ENCODE data around the gene NOS3.

Gene NOS3

DNA sequence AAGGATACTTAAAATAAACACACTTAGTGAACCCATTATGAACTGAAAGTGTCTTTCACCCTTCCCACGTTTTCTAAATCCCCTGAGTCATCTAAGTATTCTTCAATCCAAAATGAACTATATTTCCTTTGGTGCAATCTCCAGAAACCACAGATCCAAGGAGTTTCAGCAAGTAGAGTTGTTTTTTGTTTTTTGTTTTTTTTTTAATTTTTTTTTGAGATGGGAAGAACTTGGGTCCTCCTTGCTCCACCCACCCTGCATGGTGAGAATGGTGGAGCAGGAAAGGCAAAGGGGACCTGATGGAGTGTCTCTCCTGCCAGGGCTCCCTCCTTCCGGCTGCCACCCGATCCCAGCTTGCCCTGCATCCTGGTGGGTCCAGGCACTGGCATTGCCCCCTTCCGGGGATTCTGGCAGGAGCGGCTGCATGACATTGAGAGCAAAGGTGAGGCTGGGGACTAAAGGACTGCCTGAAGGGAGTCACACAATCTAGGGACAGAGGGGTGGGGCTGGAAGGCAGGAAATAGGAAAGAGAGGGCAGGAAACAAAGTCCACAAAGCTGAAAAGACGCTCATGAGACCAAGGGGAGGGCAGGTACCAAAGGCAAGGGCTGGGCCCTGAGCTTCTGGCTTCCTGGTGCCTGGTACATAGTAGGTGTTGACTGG, 21.3 kb downstream of the NOS3 start:
- TF ChIP-seq POLR2A (IDR thresholded peaks at IDR 0.05; ENCODE audit: low read depth, low read length) = no peak
- no peak for FAIRE-seq
- DNase-seq (ENCODE audit: insufficient read length, low spot score) = no peak

DNA sequence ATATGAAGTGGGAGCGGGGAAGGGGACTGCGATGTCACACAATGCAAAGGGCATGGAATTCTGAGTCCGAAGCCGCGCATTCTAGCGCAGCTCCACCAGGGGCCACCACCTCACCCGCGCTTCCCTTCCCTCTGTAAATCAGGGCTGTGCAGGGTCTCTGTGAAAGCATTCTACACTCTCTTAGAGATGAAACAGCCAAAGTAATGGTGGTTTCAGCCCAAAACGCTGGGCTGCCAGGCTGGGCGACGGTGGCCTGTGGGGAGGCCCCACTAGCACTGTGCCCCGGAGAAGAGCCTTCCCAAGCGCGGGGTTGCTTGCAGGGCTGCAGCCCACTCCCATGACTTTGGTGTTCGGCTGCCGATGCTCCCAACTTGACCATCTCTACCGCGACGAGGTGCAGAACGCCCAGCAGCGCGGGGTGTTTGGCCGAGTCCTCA, 22.1 kb downstream of the NOS3 start:
- no peak for TF ChIP-seq POLR2A (IDR thresholded peaks at IDR 0.05; ENCODE audit: low read depth, low read length)
- no peak for DNase-seq (ENCODE audit: insufficient read length, low spot score)
- FAIRE-seq = no peak

DNA sequence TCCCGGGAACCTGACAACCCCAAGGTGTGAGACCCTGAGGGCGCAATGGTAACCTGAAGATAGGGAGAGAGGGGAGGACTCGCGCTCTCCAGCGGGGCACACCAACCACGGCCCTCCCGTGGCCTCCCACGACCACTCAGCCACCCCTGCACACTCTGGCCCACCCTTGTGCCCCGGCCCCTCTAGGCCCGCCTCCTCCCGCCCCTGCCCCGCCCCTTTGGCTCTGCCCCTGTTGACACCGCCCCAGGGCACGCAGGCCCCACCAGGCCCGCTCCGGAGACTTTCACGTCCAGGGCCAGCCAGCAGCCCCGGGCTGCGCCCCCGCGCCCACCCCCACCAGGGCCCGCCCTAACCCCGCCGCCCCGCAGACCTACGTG, 22.5 kb downstream of the NOS3 start:
- no peak for DNase-seq (ENCODE audit: insufficient read length, low spot score)
- TF ChIP-seq POLR2A (IDR thresholded peaks at IDR 0.05; ENCODE audit: low read depth, low read length) = no peak
- FAIRE-seq = no peak

DNA sequence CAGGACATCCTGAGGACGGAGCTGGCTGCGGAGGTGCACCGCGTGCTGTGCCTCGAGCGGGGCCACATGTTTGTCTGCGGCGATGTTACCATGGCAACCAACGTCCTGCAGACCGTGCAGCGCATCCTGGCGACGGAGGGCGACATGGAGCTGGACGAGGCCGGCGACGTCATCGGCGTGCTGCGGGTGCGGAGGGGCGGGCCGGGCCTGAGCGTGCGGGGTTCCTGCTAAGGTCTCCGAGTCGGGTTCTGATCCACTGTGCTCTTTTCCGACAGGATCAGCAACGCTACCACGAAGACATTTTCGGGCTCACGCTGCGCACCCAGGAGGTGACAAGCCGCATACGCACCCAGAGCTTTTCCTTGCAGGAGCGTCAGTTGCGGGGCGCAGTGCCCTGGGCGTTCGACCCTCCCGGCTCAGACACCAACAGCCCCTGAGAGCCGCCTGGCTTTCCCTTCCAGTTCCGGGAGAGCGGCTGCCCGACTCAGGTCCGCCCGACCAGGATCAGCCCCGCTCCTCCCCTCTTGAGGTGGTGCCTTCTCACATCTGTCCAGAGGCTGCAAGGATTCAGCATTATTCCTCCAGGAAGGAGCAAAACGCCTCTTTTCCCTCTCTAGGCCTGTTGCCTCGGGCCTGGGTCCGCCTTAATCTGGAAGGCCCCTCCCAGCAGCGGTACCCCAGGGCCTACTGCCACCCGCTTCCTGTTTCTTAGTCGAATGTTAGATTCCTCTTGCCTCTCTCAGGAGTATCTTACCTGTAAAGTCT, 23.1 kb downstream of the NOS3 start:
- TF ChIP-seq POLR2A (IDR thresholded peaks at IDR 0.05; ENCODE audit: low read depth, low read length) = no peak
- DNase-seq (ENCODE audit: insufficient read length, low spot score) = no peak
- no peak for FAIRE-seq

DNA sequence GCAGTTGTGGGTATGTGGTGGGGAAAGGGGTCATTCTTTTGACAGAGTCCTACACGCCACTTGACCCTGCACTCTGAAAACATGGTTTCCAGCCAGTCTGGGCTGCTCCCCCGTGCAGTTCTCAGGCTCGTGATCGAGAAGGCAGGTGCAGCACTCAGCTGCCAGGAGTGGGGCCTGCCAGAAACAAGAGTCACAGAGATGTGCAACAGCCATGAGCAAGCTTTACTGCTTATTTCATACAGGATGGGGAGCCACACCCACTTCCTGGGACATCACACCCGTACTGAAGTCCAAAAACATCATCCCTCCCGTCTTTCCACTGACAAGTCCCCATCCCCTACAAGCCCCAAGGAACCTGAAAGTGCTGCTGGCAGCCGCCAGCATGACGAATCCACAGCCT, 24.1 kb downstream of the NOS3 start:
- FAIRE-seq (no peak), DNase-seq (ENCODE audit: insufficient read length, low spot score) (peak; percentile 85)
- TF ChIP-seq POLR2A (IDR thresholded peaks at IDR 0.05; ENCODE audit: low read depth, low read length) = no peak

DNA sequence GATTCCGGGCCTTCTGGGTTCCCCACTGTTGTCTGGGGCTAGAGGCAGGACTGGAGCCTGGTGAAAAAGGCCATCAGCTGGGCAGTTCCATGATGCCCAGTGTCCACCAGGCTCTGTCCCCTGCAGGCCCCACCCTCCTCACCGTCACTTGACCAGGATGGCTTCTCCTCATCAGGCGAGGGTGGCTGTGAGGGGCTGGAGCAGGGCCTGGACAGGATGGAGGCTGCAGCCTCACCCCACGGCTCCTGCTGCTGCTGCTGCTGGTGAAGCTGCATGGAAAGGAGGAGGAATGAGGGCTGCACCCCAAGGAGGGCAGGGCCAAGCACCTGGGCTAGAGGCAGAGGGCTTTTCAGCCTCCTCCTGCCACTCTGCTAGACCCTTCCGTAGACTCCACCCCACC, 25.1 kb downstream of the NOS3 start:
- FAIRE-seq (no peak), DNase-seq (ENCODE audit: insufficient read length, low spot score) (no peak)
- no peak for TF ChIP-seq POLR2A (IDR thresholded peaks at IDR 0.05; ENCODE audit: low read depth, low read length)

DNA sequence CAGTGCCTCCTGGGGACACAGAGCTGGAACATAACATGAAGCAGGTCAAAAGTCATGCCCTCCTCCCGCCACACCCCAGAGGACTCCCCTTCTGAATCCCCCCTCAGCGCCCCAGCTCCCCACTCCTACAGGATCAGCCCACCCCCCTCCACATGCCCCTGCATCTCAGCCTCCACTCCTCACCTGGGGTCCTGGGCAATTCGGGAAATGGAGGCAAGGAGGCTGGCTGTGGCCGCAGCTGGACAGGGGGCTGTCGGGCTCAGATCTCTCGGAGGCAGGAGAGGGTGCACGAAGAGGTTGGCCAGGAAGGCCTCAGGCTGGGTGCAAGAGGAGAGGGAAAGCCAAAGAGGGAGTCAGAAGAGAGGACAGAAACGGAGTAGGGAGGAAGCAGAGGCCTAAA, 25.7 kb downstream of the NOS3 start:
- DNase-seq (ENCODE audit: insufficient read length, low spot score) (no peak), FAIRE-seq (no peak)
- TF ChIP-seq POLR2A (IDR thresholded peaks at IDR 0.05; ENCODE audit: low read depth, low read length) = no peak

DNA sequence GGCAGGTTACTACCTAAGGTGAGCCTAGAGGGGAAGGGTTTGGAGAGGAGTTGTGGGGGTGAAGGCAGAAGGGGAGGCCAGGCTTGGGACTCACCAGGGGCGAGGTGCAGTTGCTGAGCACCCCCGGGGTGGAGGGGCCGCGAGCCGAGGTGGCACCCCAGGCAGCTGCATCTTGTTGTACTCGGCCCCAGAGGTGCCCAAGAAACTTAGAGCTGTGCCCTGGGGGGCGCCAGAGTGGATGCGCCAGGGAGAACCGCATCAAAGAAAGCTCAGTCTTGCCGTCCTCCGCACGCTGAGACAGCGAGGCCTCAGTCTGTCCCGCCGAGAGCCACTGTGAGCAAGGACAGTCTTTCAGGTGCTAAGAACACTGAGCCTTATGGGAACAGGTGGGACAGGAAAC, 26.1 kb downstream of the NOS3 start:
- no peak for DNase-seq (ENCODE audit: insufficient read length, low spot score)
- no peak for TF ChIP-seq POLR2A (IDR thresholded peaks at IDR 0.05; ENCODE audit: low read depth, low read length)
- no peak for FAIRE-seq

DNA sequence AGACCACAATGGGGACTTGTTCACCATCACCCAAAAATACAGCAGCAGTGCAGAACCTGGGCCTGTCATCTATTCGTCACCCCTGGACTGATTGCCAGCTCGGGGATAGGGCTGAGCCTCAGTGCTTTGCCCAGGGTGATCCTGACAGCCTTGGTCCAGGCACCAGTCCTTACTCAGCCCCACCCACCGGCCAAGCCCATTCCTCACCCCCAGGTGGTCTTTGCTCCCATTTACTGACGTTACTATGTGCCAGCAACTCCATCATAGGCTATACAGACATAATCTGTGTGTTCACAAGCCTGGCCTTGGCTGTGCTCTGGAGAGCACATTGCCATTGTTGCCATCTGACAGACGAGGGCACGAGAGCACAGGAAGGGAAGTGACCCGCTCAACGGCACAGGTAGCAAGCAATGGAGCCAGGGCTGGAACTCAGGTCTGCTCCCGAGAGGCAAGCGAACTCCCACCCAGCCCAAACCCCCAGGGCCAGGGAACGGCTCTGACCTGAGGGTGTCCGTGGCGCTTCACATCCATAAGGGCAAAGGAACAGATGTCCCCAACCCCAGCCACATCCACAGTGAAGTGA, 26.6 kb downstream of the NOS3 start:
- TF ChIP-seq POLR2A (IDR thresholded peaks at IDR 0.05; ENCODE audit: low read depth, low read length) = no peak
- FAIRE-seq = no peak

DNA sequence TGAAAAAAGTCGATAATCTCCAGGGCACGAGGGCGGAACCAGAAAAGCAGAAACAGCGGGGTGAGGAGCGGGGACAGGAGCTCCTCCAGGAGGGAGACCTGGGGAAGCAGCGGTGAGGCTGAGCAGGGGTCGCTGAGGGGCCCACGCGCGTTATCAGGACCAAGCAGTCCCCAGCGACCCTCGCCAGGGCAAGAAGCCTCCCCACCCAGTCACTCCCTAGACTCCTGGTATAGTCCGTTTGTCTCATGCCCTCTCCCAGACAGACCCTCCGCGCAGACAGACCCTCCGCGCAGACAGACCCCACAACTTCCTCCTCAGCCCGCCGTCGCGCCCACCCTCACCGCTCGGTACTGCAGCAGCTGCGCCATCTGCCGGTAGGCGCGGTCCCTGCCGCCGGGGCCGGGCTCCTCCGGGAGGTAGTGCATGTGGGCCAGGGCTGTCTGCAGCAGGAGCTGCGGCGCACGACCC, 27.2 kb downstream of the NOS3 start:
- DNase-seq (ENCODE audit: insufficient read length, low spot score) (no peak), FAIRE-seq (no peak)
- TF ChIP-seq POLR2A (IDR thresholded peaks at IDR 0.05; ENCODE audit: low read depth, low read length) = no peak

More for the DNA sequence above, 26.6 kb downstream of the NOS3 start:
- no peak for DNase-seq (ENCODE audit: insufficient read length, low spot score)

DNA sequence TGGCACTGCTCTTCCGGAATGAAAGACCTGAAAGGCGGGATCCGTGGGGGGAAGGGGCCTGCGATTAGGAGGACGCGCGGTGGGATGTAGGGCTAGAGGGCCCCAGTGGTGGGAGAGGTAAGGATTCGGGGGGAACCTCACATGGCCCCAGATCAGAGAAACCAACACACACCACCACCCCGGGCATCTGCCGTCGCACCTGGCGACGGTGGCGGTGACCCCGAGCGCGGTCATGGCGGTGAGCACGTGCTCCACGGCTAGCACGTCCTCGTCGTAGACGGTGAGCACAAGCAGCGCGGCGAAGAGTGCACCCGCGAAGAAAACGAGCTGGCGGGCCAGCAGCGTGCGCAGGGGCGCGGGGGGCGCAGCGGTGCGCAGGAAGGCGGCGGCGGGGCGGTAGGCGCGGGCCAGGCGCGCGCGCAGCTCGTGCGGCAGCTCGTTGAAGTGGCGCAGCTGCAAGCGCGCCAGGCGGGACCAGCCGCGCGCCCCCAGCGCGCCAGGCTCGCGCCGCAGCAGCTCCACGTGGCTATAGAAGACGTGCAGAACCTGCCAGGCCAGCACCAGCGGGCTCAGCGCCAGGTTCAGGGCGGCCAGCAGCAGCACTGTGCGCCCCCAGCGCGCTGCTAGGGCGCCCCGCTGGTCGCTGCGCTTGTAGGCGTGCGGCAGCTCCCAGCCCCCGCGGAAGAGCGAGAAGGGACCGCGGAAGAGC, 27.8 kb downstream of the NOS3 start:
- FAIRE-seq = no peak
- TF ChIP-seq POLR2A (IDR thresholded peaks at IDR 0.05; ENCODE audit: low read depth, low read length) = no peak

DNA sequence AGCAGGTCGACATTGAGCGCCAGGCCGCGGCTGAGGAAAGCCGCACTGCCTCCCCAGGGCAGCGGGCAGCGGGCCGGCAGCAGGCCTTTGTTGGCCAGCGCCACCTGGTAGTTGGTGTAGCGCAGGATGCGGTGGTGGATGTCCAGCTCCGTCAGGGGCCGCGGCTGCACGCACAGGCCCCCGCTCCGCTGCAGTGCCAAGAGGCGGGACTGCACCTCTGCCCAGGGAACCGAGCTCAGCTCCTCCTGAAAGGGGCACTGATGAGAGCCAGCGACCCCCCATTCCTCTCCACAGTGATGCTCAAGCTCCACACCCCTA, 28.3 kb downstream of the NOS3 start:
- no peak for DNase-seq (ENCODE audit: insufficient read length, low spot score)
- no peak for FAIRE-seq
- no peak for TF ChIP-seq POLR2A (IDR thresholded peaks at IDR 0.05; ENCODE audit: low read depth, low read length)

More for the DNA sequence above, 27.8 kb downstream of the NOS3 start:
- DNase-seq (ENCODE audit: insufficient read length, low spot score) = no peak

DNA sequence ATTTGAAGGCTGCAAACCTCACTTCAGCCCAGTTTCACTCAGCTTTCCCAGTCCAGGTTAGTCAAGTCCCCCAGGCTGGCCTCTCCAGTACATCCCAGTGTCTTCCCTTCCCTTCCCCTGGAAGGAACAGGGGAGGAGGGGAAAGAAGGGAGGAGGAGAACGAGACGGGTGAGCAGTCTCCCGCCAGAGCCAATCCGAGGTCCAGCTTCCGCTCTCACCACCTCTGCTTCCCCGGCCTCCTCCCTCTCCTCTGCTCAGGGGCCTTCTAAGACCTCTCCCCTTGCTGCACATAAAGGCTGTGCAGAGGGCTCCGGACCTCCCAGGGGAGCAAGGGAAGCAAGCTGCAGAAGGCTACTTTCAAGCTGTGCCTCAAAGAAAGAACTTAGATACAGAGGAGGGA, 29.4 kb downstream of the NOS3 start:
- no peak for FAIRE-seq
- no peak for TF ChIP-seq POLR2A (IDR thresholded peaks at IDR 0.05; ENCODE audit: low read depth, low read length)

DNA sequence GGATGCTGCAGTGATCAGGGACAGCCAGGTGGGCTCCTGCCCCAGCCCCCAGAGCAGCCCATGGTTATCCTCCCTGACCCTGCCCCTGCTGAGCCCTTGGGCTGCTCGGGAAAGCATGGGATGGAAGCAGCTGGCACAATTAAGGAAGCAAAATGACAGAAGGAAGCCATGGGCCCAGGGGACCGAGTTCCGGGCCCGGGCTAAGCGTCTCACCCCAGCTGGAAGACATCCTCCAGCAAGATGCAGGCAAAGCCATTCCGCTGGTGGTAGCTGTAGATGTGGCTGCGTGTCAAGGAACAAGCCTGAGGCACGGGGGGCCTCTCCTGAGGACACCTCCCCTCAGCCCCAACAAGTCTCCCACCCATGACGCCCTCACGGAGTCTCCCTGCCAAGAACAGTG, 32.4 kb downstream of the NOS3 start:
- DNase-seq (ENCODE audit: insufficient read length, low spot score) (no peak), FAIRE-seq (no peak)
- TF ChIP-seq POLR2A (IDR thresholded peaks at IDR 0.05; ENCODE audit: low read depth, low read length) = no peak

More for the DNA sequence above, 29.4 kb downstream of the NOS3 start:
- no peak for DNase-seq (ENCODE audit: insufficient read length, low spot score)

Measured in H54 (cell line).